Ishikawa (cell line): ENCODE data around the gene FIP1L1.

Source experiments
- CEBPB ChIP-seq: IDR thresholded peaks from 2 replicates; pipeline ENCODE4 v1.6.1; 2012
- CREB1 ChIP-seq: IDR thresholded peaks from 2 replicates; pipeline ENCODE4 v1.6.1; 2012; ENCODE audit warnings: low read depth
- EGR1 ChIP-seq: IDR thresholded peaks from 2 replicates; pipeline ENCODE4 v1.6.1; 2012
- EP300 ChIP-seq: IDR thresholded peaks from 2 replicates; pipeline ENCODE4 v1.6.1; 2012; ENCODE audit warnings: borderline replicate concordance
- FOXM1 ChIP-seq: IDR thresholded peaks from 2 replicates; pipeline ENCODE4 v1.6.1; 2012; ENCODE audit warnings: low read depth, borderline replicate concordance
- MAX ChIP-seq: IDR thresholded peaks from 2 replicates; pipeline ENCODE4 v1.6.1; 2012
- NFIC ChIP-seq: IDR thresholded peaks from 2 replicates; pipeline ENCODE4 v1.6.1; 2012
- RAD21 ChIP-seq: IDR thresholded peaks from 2 replicates; pipeline ENCODE4 v1.6.1; 2012; ENCODE audit warnings: low read depth
- REST ChIP-seq: IDR thresholded peaks from 2 replicates; pipeline ENCODE4 v1.6.1; 2012; ENCODE audit warnings: low read depth, mild to moderate bottlenecking
- TAF1 ChIP-seq: IDR thresholded peaks from 2 replicates; pipeline ENCODE4 v1.6.1; 2012; ENCODE audit warnings: low read depth, mild to moderate bottlenecking
- TCF12 ChIP-seq: IDR thresholded peaks from 2 replicates; pipeline ENCODE4 v1.6.1; 2012; ENCODE audit warnings: low read depth
- TEAD4 ChIP-seq: IDR thresholded peaks from 2 replicates; pipeline ENCODE4 v1.6.1; 2012
- USF1 ChIP-seq: IDR thresholded peaks from 2 replicates; pipeline ENCODE4 v1.6.1; 2012
- YY1 ChIP-seq: IDR thresholded peaks from 2 replicates; pipeline ENCODE4 v1.6.1; 2012; ENCODE audit warnings: low read depth
- ZBTB7A ChIP-seq: IDR thresholded peaks from 2 replicates; pipeline ENCODE4 v1.6.1; 2012; ENCODE audit warnings: low read depth

The FIP1L1 gene

GRCh38 chr4:53479736-53480525 is 102.5 kb downstream of the FIP1L1 start:
- TF ChIP-seq TEAD4 (no peak), EGR1 (no peak), CEBPB (no peak), TCF12 (no peak), RAD21 (no peak), USF1 (no peak), YY1 (no peak), MAX (no peak), NFIC (no peak), EP300 (no peak), TAF1 (no peak)

- TF ChIP-seq MAX: no peak
- TF ChIP-seq TCF12: no peak
- no peak for TF ChIP-seq CEBPB
- no peak for TF ChIP-seq TAF1
- no peak for TF ChIP-seq REST
Observed at GRCh38 chr4:53480909-53481308, 103.5 kb downstream of the FIP1L1 start.

GRCh38 chr4:53481586-53481985 is 104.1 kb downstream of the FIP1L1 start:
- no peak for TF ChIP-seq EP300
- TF ChIP-seq USF1: no peak
- no peak for TF ChIP-seq FOXM1
- TF ChIP-seq TAF1: no peak
- TF ChIP-seq TEAD4: no peak
- no peak for TF ChIP-seq CREB1
- TF ChIP-seq RAD21: no peak
- no peak for TF ChIP-seq ZBTB7A
- TF ChIP-seq YY1: no peak
- no peak for TF ChIP-seq MAX
- TF ChIP-seq TCF12: no peak

- TF ChIP-seq REST (no peak), TAF1 (no peak), MAX (no peak), USF1 (no peak), CEBPB (no peak)
Observed at GRCh38 chr4:53483250-53483649, 105.8 kb downstream of the FIP1L1 start.

- TF ChIP-seq EGR1: no peak
- TF ChIP-seq TEAD4: no peak
- TF ChIP-seq NFIC: no peak
- TF ChIP-seq ZBTB7A: no peak
- TF ChIP-seq EP300: no peak
- no peak for TF ChIP-seq USF1
Observed at GRCh38 chr4:53484911-53485657, 107.6 kb downstream of the FIP1L1 start.
